HL-60/S4 treated with retinoic acid at 250 ng/mL for 4 days and 3 days (cell line): Measurements from ENCODE around the gene SAE1.

Experiments
- in situ Hi-C: fragments of 300-500 bp; cut with MboI; formaldehyde crosslinking; loops from 2 replicates; pipeline ENCODE4 v1.7.0; 2022; ENCODE audit warnings: low sequenced_read_pairs

SAE1 gene

GRCh38 chr19:47105874-47106273, 24.8 kb upstream of the SAE1 start:
- in situ Hi-C loops: no loop called here

DNA sequence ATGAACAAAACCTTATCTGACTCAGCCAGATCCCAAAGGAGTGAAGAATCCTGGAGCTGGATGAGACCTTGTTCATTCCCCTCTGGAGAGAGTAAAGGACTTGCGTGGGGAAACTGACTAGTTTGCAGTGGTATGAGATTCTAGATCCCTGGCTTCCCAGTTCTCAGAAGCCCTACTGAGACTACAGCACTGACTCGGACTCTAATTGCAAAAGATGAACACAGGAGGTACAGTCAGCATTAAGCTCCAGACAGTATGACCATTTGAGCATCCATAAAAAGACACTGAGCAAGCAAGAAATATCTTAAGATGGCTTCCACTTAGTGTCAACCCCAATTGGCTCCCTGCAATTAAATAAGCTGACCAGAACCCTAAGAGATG, 23.8 kb upstream of the SAE1 start:
- in situ Hi-C loops: no loop called here

- in situ Hi-C loops: no loop called here
These were observed 23.3 kb upstream of the SAE1 start for GRCh38 chr19:47107202-47107952.

GRCh38 chr19:47107953-47108746, 22.5 kb upstream of the SAE1 start:
- in situ Hi-C loops: no loop called here

DNA sequence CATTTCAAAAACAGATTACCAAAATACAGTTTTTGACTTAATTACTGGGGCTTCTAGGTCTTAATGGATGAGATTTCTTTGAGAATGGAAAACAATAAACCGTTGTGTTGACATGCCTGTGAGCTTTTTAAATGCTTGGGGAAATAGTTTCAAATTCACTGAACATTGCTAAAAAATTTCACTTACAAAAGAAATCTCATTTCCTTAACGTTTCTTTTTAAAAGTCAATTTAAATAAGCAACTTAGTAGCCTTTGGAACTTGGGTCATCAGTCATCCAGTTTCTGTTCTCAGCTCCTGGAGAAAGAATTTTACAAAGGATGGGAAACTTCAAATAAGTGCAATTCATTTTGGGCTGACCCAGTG, 21.5 kb upstream of the SAE1 start:
- in situ Hi-C loops: no loop called here

DNA sequence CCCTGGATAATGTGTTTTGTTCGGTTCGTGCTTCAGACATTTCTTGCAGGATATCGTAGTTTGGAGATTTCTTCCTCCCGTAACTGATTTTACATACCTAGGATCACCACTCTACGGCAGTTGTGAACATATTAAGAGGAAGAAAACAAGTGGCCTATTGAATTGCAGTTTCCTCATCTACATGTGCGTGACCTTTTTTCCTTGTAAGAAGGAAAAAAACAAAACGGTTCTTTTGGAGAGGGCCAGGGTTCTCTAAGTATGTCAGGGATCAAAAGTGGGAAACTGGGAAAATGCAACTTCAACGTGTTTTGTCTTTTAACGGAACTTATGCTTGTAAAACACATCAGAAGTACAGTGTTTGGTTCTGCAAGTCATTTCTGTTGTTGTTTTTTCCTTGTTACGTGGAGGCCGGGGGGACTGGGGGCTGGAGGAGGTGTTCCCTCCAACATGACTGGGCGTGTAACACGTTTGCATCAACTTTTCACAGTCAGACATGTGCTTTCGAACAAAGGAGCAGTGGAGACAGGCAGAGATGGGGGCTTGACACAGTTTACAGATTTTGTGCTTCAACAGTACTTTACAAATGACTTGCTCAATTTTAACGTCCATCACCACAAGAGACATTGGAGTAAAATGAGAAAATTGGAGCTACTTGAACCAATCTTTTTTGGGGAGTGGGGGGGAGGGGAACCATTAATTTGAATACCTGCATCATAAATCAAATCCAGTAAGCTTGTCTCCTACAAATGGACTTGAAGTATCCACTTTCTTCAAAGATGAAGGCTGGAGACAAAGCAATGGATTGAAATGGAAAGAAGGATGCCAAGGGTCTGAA, 20.9 kb upstream of the SAE1 start:
- in situ Hi-C loops: no loop called here

DNA sequence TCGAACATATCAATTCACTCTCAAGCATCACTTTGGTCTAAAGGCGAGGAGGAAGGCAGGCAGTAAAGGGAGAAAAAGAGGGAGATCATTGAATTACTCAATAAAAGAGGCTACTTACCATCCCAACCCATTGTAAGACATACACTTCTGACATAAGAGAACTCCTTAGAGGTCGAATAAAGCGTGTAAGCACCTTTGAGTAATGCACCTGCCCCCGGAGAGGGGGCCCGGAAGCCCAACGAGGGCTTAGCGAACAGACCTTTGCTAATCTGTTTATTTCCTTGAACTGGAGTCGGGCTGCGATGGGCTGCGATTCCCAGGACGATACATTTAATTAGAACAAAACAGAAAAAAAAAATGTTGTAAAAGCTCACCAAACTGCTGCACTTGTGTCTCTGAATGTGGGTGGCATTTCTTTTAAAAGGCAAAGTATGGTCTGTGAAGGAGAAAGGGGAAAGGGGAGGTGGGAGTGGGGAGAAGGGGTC, 20.1 kb upstream of the SAE1 start:
- in situ Hi-C loops: no loop called here

DNA sequence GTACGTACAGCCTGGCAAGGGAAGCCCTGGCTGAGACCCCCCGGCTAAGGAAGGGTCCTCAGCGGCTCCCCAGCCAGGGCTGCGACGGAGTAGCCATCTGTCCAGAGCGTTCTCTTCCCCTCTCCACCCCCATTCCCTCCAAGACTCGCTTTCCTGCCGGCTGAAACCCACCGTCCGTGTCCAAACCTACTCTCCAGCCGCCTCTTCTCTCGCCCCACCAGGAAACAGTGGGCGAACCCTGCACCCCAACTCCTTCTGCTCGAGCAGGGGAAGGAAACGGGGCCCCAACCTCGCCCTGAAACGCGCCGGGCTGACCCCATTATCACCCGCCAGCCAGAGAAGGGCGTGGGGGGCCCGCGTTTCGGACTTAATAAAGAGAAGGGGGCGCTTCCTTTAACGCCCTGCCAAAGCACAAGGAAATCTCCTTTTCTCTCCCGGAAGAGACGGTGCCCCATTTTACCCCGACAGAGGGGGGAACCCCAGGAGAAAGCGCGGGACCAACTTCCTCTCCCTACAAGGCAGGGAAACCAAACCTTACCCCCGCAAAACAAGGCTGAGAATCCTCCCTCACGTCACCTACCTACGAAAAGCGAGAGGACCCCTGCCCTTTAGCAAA, 19.5 kb upstream of the SAE1 start:
- in situ Hi-C loops: no loop called here

DNA sequence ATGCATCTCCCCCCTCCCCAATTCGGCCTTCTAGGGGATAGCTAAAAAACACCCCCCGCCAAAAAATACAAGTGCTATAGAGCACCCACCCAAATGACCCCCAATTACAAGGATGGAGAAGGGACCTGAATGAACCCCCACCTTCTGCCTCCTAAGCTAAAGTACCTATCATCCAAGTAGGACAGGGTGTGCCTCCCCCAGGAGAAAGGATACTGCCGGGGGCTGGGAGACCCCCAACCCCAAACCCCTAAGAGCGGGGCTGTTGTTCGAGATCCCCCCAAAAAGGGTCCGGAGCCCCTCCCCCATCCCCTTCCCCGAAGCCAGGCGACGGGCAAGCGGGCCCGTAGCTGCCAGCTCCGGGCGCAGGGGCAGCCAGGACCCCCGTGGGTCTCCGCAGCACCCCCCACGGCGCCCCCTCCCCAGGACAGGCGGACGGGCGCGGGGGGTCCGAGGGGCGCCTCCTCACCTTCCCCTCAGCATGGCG, 18.9 kb upstream of the SAE1 start:
- in situ Hi-C loops: no loop called here

DNA sequence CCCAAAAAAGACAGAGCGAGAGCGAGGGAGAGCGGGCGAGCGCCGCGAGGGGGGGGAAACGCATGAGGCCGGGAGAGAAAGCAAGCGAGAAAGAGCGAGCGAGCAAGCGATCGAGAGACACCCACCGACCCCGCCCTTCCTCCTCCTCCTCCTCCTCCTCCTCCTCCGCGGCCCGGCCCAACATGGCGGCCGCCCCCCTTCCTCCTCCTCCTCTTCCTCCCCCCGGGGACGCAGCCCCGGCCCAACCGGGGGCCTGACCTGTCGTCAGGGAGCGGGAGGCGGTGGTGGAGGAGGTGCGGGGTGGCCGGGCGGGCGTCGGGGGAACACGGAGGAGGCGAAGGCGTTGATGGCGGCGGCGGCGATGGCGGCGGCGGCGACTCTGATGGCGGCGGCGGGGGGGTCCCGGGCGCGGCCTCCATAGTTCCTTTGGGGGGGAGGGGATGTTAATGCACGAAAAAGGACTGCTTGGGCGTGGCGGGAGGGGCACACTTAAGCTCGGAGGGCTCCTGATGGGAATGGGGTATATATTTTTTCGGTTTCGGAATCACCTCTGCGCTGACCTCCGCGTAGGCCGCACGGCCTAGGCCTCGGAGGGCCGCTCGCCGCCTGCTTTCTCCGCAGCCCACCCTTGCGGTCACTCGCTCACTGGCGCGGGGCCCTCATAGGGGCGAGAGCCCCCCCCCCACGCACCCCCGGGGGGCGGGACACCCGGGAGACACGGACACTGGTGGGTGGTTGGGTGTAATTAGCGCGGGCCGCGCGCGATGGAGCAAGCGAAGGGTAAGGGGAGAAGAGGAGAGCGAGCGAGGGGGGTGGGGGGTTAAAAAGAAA, 18.3 kb upstream of the SAE1 start:
- in situ Hi-C loops: no loop called here

DNA sequence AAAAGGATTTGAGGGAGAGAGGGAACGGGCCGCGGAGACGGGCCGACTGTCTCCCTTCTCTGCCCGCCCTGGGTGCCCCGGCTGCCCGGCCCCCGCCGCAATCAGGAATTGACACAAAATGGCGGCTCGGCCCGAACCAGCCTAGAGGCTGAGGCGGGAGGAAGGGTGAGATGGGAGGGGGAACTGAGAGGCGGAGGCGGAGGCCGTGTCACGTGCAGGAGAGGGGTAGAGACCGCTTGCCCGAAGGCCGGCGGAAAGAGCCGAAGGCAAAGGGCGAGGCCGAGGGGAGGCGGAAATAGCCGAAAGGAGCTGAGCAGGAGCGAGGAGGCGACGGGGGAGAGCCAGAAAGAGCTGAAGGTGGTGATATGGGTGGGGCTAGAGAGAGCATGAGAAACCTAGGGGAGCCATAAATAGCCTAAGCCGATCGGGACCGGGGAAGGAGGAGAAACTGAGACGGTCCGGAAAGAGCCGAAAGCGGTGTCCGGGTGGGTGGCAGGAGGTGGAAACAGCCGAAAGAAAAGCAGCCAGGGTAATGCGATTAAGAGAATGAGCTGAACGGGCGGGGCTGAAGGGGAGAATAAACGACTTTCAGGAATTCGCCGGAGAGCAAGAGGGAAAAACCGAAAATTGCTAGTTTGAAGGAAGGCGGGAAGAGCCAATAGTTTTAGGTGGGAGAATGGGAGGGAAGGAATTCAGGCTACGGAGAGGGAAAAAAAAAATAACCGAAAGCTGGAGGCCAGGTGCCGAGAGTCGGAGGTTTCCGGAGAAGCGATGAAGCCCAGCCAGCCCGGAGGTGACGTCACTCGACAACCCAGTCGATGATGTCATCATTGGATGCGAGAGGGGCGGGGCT, 17.4 kb upstream of the SAE1 start, which contains the start of gene ZC3H4:
Gene ZC3H4, minus strand, starts transcription at position 780 of the 853 bp plus-strand sequence. CDS start 1,192 bp downstream, outside the sequence.
- in situ Hi-C loops: no loop called here

- in situ Hi-C loops: no loop called here
These were observed 16.6 kb upstream of the SAE1 start for GRCh38 chr19:47113850-47114651.

DNA sequence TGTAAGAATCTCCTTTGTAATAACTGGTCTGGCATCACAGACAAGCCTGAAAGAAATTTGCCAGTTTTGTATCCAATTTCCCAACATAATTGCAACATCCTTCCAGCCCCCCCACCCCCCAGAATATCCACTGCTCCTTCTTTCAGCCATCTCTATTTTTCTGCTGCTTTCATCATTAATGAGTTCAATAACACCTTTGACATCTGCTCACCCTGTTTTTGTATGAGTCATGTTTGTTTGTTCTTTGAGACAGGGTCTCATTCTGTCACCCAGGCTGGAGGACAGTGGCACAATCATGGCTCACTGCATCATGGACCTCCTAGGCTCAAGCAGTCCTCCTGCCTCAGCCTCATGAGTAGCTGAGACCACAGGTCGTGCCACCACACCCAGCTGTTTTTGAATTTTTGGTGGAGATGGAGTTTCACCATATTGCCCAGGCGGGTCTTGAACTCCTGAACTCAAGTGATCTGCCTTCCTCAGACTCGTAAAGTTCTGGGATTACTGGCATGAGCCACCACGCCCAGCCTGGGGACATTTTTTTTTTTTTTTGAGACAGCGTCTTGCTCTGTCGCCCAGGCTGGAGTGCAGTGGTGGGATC, 10.1 kb upstream of the SAE1 start:
- in situ Hi-C loops: no loop called here

- in situ Hi-C loops: no loop called here
These were observed 8.0 kb upstream of the SAE1 start for GRCh38 chr19:47122359-47123335.

DNA sequence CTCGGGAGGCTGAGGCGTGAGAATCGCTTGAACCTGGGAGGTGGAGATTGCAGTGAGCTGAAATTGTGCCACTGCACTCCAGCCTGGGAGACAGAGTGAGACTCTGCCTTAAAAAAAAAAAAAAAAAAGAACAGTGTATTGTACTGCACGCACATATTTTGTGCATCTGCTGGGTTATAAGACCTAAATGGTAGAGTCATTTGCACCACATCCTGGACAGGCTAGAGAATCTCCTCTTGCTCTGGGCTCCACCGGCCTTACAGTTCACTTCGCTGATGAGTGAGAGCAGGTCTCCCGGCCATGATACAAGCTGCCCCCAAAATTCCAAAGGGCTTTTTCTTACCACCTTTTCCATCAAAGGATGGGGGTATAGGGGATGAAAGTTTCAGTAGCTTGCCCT, 7.2 kb upstream of the SAE1 start:
- in situ Hi-C loops: no loop called here

DNA sequence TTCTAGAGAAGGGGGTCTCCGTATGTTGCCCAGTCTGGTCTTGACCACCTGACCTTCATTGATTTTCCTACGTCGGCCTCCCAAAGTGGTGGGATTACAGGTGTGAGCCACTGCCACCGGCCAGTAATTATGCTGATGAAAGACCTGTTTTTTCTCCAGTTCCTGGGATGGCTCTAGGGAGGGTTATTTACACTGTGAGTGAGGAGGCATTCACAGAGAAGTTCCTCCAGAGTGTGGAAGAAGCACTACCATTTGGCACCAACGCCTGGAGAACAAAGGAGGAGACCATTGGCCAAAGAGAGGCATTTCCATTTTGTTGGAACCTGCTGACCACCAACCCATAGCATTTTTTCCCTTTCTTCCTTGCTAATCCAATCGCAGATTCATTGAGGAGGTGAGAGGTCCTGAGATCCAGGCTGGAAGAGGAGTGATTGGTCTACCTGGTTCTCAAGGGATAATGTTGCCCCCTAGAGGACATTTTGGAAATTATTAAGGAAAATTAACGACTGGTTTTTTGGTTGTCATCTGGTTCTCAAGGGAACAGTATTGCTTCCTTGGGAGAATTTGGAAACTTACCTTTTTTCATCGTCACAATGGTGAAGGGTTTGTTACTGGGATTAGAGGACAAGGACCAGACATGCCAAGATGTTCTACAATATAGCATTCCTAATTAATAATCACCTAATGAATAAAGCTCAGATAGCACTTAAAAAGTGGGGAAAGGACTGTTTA, 5.5 kb upstream of the SAE1 start:
- in situ Hi-C loops: loop anchor here (5.0 kb wide), 1 partner anchor 48 kb away; no protein-coding TSS in a partner anchor
